ENCODE data around the gene LEKR1.

LEKR1 gene

DNA sequence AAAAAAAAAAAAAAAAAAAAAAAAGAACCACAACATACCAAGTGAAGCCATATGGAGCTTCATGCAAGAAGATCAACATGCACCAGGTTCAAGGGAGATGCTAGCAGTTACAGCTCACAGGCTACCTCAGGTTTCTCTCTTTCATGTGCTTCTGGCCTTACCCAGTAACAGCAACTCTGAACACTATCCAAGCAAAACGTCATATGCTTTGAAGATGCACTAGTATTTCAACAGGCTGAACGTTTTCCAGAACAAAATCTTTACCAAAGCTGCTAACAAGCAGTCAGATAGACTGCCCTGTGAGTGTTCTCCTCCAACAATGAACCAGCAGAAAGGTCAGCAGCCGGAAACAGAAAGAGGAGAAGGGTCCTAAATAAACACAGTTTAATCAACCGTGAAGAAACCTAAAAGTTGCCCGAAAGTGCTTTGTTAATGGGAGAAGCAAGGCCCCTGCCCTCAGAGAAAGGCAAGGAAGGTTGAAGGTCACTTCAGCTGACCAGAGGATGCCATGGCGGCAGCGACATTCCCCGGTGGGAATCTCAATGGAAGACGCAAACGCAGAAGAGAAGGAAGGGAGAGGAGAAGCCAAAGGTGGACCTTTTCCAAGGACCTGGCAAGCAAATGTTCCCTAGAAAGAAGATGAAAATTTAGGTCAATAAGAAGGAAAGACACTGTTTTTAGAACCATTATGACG, 253.7 kb downstream of the LEKR1 start:
- DNase-seq (ENCODE audit: low spot score), result no peak

DNA sequence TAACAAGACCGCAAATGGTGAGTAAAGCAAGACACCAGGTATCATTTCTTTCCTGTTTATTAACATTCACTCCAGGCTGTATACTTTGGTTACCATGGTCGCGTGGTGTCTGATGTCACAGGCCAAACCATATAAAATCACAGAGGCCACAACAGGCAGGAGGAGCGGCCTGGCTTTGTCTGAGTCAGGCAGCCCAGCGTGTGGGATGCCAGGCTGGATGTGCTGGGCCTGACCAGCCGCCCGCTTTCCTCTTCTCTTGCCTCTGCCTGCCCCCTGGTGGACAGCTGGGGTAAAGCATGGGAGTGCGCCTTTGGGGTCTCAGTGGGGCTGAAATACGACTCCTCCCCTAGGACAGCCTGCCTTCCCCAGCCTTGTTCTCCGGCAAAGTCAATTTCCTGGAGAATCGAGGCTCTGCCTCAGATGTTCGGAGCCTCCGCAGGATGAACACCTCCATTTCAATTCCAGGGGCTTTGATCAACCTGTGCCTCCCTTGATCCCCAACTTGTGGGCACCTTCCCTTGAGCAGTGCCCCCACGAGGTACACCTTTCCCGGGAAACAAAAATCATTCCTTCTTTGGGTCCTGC, 255.6 kb downstream of the LEKR1 start:
- DNase-seq (ENCODE audit: low spot score), result peak; percentile 79

DNA sequence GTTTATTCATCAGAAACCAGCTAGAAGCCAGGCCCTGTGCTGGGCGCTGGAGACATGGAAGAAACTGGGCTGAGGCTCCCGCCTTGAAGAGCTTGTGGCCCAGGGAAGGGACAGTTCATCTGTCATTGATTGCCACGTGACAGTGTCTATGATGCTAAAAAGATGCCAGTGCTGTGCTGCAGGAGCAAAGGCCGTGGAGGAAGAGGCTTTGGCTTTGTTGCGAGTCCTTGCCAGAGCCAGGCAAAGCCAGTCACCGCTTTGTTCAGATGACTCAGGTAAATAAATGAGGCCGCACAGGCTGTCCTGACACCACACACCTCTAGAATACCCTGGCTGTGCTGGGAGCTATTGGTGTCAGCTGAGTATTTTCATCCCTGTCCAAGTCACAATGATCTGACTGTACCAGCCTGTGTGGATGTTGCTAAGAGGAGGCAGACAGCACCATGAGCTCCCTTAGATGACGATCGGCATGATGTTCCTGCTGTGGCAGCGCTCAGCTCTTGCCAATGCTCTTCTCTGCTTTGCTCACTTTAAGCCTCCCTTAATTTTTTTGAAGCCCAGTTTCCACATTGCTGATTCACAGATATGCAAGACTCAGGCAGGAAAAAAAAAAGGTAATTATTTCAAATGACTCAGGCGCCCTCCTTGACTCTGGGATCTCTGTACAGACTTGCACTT, 256.3 kb downstream of the LEKR1 start:
- DNase-seq (ENCODE audit: low spot score), result no peak

DNA sequence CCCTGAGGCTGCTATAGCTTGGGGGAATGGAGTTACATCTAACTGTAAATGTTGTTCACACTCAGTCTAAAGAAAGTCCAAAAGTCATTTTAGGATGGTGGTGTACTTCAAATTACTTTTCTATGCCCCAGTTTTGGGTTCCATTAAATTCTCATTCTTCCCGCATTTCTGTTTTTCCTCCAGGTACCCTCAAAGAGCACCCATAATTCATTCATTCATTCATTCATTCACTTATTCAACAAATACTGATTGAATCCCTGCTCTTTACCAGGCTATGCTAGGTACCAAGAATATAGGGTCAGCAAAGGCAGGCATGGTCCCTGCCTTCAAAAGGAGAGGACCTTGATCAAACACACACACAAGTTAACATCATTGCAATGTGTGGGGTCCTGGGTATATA, 257.7 kb downstream of the LEKR1 start:
- DNase-seq (ENCODE audit: low spot score), result no peak

DNA sequence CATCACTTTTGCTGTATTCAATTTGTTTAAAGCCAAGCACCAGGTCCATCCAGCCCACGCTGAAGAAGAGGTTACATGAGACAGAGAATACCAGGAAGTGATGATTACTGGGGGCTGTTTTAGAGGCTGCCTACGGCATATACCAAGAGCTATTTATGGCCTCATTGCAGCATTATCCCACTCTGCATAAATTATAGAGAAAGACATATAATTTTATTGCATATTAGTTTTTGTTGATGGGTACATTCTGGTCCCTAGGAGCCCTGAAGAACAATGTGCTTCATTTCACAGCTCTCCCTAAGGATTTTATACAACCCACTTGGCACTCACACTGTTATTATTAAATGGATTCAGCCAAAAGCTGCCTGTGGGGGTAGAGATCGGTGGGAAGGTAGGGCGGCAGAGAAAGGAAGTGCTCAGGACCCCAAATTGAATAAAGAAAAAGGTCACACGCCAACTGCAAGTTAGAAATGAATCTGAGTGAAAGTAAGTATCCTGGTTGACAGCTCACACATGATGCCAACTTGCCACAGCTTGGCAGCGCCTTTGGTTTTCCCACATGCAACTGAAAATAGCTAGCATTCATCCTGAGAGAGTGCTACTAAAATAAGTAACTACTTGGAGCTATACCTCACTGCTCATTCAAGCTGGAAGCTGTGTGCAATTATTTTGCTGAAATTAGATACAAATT, 260.1 kb downstream of the LEKR1 start:
- no peak for DNase-seq (ENCODE audit: low spot score)

DNA sequence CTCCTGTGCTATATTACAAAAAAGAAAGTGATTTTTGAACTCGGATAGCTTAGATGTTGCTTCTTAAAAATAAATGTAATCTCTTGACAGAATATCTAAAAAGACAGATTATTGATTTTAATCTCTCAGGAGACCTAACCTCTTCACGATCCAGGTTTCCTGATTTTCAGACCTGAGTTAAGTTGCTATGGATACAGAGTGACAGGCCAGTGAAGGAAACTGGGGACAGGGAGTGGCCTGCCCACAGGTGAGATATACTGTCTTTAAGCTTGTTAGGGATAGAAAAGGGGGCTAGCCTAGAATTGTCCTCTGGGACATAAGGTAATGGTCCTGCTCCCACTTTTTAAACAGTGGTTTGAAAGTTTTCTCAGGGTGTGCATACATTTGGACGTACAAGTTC, 260.6 kb downstream of the LEKR1 start:
- no peak for DNase-seq (ENCODE audit: low spot score)

DNA sequence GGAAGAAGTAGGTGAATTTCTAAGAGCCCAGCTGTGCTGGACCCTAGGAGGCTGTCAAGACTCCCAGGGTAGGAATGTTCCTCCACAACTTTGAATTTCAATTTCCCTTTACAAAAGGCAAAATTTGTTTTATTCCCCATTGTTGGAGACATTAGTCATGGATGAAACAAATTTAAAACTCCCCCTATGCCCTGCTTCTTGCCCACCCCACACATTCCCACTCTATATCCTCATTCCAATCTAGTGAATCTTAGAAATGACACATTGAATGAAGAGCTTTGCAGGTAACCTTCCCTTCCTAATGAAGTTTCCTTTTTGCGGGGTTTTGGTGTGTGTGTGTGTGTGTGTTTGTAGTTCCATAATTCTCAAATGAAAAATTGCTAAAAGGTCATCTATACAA, 261.2 kb downstream of the LEKR1 start:
- no peak for DNase-seq (ENCODE audit: low spot score)

DNA sequence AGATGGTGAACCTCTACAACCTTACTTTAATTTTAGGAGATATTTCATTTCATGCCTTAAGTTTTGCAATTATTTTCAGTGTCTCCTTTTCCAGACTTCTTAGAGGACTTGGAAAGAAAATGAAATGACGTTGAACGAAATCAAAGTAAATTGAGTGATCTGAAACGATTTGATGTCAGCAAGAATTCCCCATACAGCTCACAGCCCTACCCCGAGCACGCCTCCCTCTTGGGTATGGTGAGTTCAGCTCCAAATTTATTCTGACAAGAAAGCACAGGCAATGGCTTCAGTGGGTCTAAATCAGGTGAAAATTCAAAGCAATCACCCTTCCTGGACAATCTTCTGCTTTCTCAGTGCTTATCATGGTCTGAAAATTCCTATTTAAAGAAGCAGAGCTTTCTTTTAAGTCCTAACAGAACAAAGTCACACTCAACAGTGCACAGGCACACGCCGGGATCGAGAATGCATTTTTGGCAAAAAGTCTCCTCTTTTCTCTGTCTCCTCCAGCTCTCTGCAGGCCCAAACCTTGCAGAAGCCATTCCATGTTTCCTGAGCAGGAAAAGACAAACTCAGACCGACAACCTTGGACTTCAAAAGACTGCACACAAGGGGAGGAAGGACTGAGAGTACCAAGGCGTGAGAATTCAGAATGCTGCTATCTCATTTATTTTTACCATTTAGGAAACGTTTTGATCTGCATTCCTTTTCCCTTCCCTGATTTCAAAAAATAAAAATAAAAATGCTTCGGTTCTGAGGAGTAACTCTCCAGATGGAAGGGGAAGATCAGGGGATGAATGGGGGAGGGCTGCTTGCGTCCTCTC, 261.8 kb downstream of the LEKR1 start:
- no peak for DNase-seq (ENCODE audit: low spot score)

DNA sequence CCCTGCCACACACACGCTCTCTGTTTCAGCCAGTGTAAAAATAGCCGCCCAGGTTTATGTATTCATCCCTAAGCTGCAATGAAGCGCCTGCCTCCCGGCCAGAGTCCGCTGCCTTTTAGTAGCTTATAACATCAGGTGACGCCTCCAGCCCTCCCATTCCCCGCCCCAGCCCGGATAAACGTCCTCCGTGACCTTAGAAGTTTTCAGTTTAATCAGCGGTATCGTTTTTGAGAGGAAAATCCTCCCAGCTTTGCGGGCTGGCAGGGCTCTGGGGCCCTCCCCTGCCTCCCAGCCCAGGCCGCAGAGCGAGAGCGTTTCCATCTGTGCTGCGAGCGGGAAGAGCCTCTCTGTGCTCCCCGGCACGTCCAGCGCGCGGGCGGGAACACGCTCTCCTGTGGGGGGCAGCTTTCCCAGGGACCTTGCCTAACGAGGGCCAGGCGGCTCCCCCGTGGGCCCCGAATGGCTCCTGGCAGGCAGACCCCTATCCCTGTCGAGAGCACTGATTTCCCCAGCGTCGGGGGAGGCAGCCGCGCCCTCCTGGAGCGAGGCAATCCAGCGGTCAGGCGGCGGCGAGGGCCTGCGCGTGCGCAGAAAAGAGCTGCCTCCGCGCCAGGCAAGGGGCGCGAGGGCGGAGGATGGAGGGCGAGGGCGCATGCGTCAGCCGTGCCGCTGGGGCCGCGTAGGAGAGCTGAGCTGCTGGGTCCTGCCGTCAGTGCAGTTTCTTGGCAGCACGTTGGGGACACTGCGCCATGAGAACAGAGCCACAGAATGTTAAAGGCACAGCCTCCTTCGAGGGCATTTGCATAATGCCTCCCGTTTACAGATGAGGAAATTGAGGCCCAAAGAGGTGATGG, 262.7 kb downstream of the LEKR1 start:
- peak; percentile 99 for DNase-seq (ENCODE audit: low spot score)

DNA sequence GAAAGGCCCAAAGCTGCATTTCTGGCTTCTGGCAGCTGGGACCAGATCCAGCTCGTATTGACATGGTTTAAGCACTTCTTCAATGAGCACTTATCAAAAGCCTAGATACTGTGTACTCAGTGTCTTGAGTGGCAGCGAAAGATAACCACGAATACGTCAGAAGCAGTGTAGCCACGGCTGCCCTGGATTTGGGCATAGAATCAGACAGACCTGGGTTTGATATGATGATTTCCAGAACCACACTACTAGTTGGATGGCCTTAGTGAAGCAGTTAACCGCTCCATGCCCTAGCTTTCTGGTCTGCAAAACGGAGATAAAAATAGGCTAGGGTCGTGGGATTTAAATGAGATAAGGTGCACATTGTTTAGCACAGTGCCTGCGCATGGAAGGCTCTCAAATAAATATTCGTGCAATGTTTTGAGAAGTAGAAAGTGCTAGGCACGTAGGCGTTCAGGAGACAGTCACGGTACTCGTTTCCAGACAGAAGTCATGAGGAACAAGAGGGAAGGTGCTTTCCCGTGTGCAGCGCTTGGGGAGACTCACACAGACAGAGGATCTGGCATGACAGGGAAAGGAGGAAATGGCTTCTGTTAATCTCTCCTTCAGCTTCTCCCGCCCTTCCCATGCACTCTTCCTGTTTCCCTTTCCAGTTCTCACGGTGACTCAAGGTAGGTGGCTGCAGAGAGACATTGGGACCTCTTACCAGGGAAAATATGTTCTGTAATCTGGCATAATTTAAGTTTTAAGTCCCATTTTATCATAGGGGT, 263.5 kb downstream of the LEKR1 start:
- DNase-seq (ENCODE audit: low spot score), result peak; percentile 34

DNA sequence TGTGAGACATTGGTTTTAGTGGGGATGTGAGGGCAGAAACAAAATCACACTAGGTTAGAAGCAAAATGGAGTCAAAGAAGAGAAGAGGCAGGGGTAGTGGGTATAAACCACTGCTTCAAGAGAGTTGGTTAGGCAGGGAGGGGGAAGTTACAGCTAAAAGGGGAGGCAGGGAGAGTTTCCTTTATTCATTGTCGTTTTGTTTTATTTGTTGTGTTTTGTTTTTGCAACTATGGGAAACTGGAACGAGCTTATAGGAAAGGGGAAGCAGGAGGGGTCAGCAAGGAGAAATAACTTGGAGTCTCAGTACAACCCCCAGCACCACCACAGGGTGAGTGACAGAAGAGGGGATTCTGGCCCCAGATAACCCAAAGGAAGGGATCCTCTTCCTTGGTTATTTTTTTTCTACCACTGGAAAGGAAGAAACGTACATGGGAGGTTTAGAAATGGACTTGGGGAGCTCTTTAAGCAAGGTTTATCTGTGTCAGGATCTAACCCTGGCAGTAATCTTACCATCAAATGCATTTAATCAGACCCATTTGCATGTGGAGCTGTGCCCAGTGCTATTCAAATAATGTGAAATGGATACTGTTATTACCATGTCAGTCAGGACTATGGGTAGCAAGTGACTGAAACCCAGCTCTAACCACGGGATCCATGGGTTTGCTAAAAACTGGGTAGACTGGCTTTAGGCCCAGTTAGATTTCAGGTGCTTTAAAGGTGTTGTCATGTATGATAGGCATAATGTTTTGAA, 265.1 kb downstream of the LEKR1 start:
- no peak for DNase-seq (ENCODE audit: low spot score)

DNA sequence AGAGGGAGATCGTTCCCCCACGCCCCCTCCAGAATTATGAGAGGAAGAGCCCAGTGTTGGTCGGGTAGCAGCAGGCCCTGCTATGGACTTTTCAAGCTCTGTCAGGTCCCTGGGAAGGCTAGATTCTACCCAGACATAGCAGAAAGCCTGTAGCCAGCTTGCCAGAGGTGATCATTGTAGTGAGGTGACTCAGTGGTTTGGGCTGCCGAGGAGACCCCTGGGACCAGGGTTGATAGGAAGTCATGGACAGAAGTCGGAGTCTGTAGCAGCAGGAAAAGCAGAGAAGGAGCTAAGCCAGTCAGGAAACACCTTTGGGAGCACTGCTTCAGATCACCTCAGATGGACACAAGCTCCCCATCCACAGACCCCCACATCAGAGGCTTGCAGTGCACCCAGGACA, 266.1 kb downstream of the LEKR1 start:
- DNase-seq (ENCODE audit: low spot score), result no peak

DNA sequence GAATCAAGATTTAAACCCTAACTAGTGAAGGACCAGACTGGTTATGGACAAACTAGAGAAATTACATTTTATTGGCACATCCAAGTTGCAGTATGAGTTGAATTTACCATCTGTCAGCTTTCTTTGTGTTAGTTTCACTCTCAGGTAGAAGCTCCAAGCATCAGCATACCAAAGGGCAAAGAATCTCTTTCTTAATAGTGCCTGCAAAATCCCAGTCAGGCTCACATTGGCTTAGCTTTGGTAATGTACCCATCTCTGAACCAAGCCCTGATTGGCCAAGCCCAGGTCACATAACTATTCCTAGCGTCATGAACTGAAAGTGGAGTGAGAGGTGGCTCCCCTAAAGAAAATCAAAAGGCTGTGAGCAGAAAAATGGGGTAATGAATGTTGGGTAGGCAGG, 266.9 kb downstream of the LEKR1 start:
- DNase-seq (ENCODE audit: low spot score), result no peak

DNA sequence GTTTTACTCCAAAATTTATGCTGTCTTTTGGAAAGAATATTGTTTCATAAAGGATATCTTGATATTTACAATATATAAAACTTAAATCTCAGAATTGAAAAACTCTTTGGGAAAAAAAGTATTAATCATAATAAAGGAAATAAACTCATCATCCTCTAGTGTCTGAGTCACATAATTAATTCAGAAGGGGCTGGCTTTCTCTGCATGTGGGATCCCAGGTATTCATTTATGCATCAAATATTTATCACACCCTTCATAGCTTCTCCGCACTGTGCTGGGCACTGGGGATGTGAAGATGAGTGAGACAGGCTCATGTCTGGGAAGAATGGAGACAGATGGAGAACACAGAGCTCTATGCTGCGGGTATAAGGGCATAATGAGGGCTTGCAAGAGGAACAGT, 268.1 kb downstream of the LEKR1 start:
- DNase-seq (ENCODE audit: low spot score), result no peak

DNA sequence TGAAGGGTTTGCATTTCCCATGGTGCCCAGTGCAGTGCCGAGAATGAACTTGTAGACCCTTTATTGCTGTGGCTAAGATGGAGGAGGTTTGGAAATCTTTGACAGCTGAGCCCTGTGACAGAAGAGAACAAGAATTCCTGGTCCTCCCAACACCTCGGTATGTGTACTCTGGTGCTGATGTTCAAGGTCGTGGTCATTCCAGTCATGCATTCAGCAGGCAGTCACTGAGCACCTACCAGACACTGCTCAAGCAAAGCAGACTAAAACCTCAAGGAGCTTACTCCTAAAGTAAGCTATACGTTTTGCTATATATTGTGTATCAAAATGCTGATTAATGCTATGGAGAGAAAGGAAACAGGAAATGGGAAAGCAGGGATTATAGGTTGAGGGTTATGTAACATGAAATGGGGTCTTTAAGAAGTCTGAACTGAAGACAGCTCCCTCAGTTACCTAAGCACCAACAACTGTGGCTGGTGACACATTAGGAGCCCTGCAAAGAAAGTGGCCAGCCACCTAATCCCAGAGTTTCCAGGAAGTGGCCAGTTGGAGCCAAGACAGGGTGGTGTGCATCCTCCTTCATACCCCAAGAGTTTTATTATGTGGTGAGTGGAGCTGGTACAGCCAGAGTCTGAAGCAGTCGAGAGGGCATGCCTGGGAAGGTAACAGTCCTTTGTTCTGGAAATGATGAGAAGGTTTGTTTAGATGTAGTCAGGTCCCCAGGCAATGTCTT, 268.8 kb downstream of the LEKR1 start:
- DNase-seq (ENCODE audit: low spot score), result no peak
